HEK293T (cell line): ENCODE measurements around the gene ZNF497.

Experiments used
- CTCF ChIA-PET: fragments of 350-600 bp; formaldehyde crosslinking; extraction: SDS; loops from one replicate; lab custom pipeline; 2021; ENCODE audit warnings: antibody characterized with exemption, inconsistent platforms; lab: Yijun Ruan, JAX
- POLR2A ChIA-PET: fragments of 350-600 bp; formaldehyde crosslinking; extraction: SDS; loops from one replicate; lab custom pipeline; 2020; ENCODE audit warnings: antibody characterized with exemption, inconsistent platforms; lab: Yijun Ruan, JAX
- DNase-seq: peaks from one replicate; pipeline ENCODE4 v3.0.0; 2012; ENCODE audit warnings: mixed read lengths; ENCODE audit errors: extremely low spot score
- ARNT ChIP-seq: fragments of 450-650 bp; IDR thresholded peaks from 2 replicates; pipeline ENCODE4 v1.6.1; 2017; ENCODE audit warnings: mild to moderate bottlenecking
- BHLHE40 ChIP-seq: fragments of 450-650 bp; IDR thresholded peaks from 2 replicates; pipeline ENCODE4 v1.6.1; 2016; ENCODE audit warnings: mild to moderate bottlenecking, moderate library complexity, borderline replicate concordance
- CTBP1 ChIP-seq: fragments of 450-650 bp; IDR thresholded peaks from 2 replicates; pipeline ENCODE4 v1.6.1; 2016; ENCODE audit warnings: borderline replicate concordance
- ELF4 ChIP-seq: fragments of 450-650 bp; IDR thresholded peaks from 2 replicates; pipeline ENCODE4 v1.6.1; 2017; ENCODE audit warnings: antibody characterized with exemption
- FOXA1 ChIP-seq: fragments of 450-650 bp; IDR thresholded peaks from 2 replicates; pipeline ENCODE4 v1.6.1; 2016; ENCODE audit warnings: mild to moderate bottlenecking
- FOXK2 ChIP-seq: fragments of 450-650 bp; IDR thresholded peaks from 2 replicates; pipeline ENCODE4 v1.6.1; 2016; ENCODE audit warnings: mild to moderate bottlenecking
- FOXM1 ChIP-seq: fragments of 450-650 bp; IDR thresholded peaks from 2 replicates; pipeline ENCODE4 v1.6.1; 2017; ENCODE audit warnings: mild to moderate bottlenecking, borderline replicate concordance
- HDGF ChIP-seq: fragments of 450-650 bp; IDR thresholded peaks from 2 replicates; pipeline ENCODE4 v1.6.1; 2017; ENCODE audit warnings: antibody characterized with exemption, borderline replicate concordance
- L3MBTL2 ChIP-seq: fragments of 450-650 bp; conservative IDR thresholded peaks from 2 replicates; pipeline ENCODE4 v1.6.1; 2016; ENCODE audit warnings: mild to moderate bottlenecking
- LEF1 ChIP-seq: fragments of 450-650 bp; IDR thresholded peaks from 2 replicates; pipeline ENCODE4 v1.6.1; 2017; ENCODE audit warnings: mild to moderate bottlenecking, borderline replicate concordance
- NFRKB ChIP-seq: fragments of 450-650 bp; IDR thresholded peaks from 2 replicates; pipeline ENCODE4 v1.6.1; 2016; ENCODE audit warnings: mild to moderate bottlenecking, moderate library complexity
- SP1 ChIP-seq: fragments of 450-650 bp; IDR thresholded peaks from 2 replicates; pipeline ENCODE4 v1.6.1; 2017
- SUZ12 ChIP-seq: fragments of 450-650 bp; IDR thresholded peaks from 2 replicates; pipeline ENCODE4 v1.6.1; 2016; ENCODE audit warnings: mild to moderate bottlenecking
- TARDBP ChIP-seq: fragments of 450-650 bp; IDR thresholded peaks from 2 replicates; pipeline ENCODE4 v1.6.1; 2016
- ZNF384 ChIP-seq: fragments of 450-650 bp; IDR thresholded peaks from 2 replicates; pipeline ENCODE4 v1.6.1; 2016
- TF ChIP-seq, protein P1 (sequence below): fragments of 450-650 bp; IDR thresholded peaks from 2 replicates; pipeline ENCODE4 v1.6.1; 2016

Gene ZNF497

DNA sequence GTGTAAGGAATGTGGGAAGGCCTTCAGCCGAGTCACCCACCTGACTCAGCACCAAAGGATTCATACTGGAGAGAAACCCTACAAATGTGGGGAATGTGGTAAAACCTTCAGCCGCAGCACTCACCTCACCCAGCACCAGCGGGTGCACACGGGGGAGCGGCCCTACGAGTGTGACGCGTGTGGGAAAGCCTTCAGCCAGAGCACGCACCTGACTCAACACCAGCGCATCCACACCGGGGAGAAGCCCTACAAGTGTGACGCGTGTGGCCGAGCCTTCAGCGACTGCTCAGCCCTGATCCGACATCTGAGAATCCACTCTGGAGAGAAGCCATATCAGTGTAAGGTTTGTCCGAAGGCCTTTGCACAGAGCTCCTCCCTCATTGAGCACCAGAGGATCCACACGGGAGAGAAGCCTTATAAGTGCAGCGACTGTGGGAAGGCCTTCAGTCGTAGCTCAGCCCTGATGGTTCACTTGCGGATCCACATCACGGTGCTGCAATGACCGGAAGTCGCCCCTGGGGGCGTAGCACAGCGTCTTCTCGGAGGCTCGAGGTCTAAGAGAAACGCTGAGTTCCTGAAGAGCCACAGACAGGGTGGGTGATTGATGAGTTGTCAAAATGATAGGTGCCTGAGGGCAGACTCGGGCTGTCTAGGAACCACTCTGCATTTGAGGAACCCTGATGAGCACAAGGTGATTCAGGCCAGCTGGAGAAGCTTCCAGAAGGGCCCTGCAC lies 23.6 kb downstream of the ZNF497 start:
- CTCF ChIA-PET = no interaction called here
- POLR2A ChIA-PET = interaction anchor here (1.3 kb wide), 1 partner anchor 9 kb away, joined by 4 read pairs; no protein-coding TSS in a partner anchor
- peak; percentile 26 for DNase-seq
- TF ChIP-seq SP1 (no peak), FOXA1 (no peak), FOXK2 (no peak), NFRKB (no peak), FOXM1 (no peak)
- TF ChIP-seq, protein P1, sequence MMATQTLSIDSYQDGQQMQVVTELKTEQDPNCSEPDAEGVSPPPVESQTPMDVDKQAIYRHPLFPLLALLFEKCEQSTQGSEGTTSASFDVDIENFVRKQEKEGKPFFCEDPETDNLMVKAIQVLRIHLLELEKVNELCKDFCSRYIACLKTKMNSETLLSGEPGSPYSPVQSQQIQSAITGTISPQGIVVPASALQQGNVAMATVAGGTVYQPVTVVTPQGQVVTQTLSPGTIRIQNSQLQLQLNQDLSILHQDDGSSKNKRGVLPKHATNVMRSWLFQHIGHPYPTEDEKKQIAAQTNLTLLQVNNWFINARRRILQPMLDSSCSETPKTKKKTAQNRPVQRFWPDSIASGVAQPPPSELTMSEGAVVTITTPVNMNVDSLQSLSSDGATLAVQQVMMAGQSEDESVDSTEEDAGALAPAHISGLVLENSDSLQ = peak; percentile 62

DNA sequence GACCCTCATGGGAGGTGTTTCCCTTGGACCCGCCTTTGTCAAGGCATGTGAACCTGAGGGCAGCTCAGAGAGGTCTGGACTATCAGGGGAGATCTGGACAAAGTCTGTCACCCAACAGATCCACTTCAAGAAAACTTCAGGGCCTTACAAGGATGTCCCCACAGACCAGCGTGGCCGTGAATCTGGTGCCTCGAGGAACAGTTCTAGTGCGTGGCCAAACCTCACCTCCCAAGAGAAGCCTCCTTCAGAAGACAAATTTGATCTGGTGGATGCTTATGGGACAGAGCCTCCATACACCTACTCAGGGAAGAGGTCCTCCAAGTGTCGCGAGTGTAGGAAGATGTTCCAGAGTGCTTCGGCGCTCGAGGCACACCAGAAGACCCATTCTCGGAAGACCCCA lies 24.2 kb downstream of the ZNF497 start:
- CTCF ChIA-PET = no interaction called here
- no peak for DNase-seq
- no peak for TF ChIP-seq SP1
- TF ChIP-seq ELF4 = no peak
- no peak for TF ChIP-seq SUZ12
- TF ChIP-seq, protein P1 = no peak
- no peak for TF ChIP-seq TARDBP
- TF ChIP-seq FOXA1 = no peak
- TF ChIP-seq ZNF384 = no peak
- TF ChIP-seq LEF1 = no peak
- no peak for TF ChIP-seq CTBP1
- POLR2A ChIA-PET = interaction anchor here (1.3 kb wide), 1 partner anchor 10 kb away, joined by 4 read pairs; no protein-coding TSS in a partner anchor

GRCh38 chr19:58336820-58337219 lies 25.7 kb downstream of the ZNF497 start:
- TF ChIP-seq ZNF384 (no peak), LEF1 (no peak), FOXA1 (no peak), HDGF (no peak), BHLHE40 (no peak), ELF4 (no peak), ARNT (no peak), CTBP1 (no peak), TARDBP (no peak), FOXM1 (no peak), SP1 (no peak), SUZ12 (no peak), L3MBTL2 (no peak), NFRKB (no peak), FOXK2 (no peak)
- TF ChIP-seq, protein P1 = no peak
- DNase-seq = no peak
- ChIA-PET POLR2A (no interaction called here), CTCF (no interaction called here)

GRCh38 chr19:58336216-58336615 lies 26.3 kb downstream of the ZNF497 start:
- ChIA-PET CTCF (no interaction called here), POLR2A (no interaction called here)
- no peak for TF ChIP-seq SP1
- no peak for TF ChIP-seq TARDBP
- no peak for TF ChIP-seq CTBP1
- TF ChIP-seq, protein P1 = no peak
- TF ChIP-seq FOXM1 = no peak
- no peak for TF ChIP-seq HDGF
- TF ChIP-seq L3MBTL2 = no peak
- TF ChIP-seq FOXK2 = no peak
- no peak for TF ChIP-seq BHLHE40
- TF ChIP-seq ELF4 = no peak
- no peak for TF ChIP-seq ZNF384
- no peak for TF ChIP-seq ARNT
- TF ChIP-seq NFRKB = no peak
- TF ChIP-seq LEF1 = no peak

GRCh38 chr19:58335630-58336029 lies 26.9 kb downstream of the ZNF497 start:
- POLR2A ChIA-PET = no interaction called here
- TF ChIP-seq SUZ12 (no peak), SP1 (no peak), TARDBP (no peak), FOXA1 (no peak), ELF4 (no peak), FOXK2 (no peak), L3MBTL2 (no peak), NFRKB (no peak), CTBP1 (no peak), ARNT (no peak), ZNF384 (no peak), FOXM1 (no peak), BHLHE40 (no peak), LEF1 (no peak), HDGF (no peak)
- TF ChIP-seq, protein P1 = no peak
- no peak for DNase-seq
- CTCF ChIA-PET = no interaction called here

More at GRCh38 chr19:58336216-58336615, 26.3 kb downstream of the ZNF497 start:
- DNase-seq = no peak
